Brain microvascular endothelial cell (primary cell): ENCODE measurements around the gene INPP5D.

ENCODE experiments used
- DNase-seq: peaks from one replicate; pipeline ENCODE4 v3.0.0-alpha.2; 2020
- H3K27ac ChIP-seq: fragments of 250-450 bp; sonication (Bioruptor Pico); 2 replicates; pipeline ENCODE4 v1.5.1; 2020; ENCODE audit warnings: mild to moderate bottlenecking, moderate library complexity
- H3K27me3 ChIP-seq: fragments of 250-450 bp; sonication (Bioruptor Pico); replicated peaks from 2 replicates; pipeline ENCODE4 v1.5.1; 2020; ENCODE audit warnings: mild to moderate bottlenecking
- H3K36me3 ChIP-seq: fragments of 250-450 bp; sonication (Bioruptor Pico); replicated peaks from 2 replicates; pipeline ENCODE4 v1.5.1; 2020; ENCODE audit warnings: mild to moderate bottlenecking
- H3K4me3 ChIP-seq: 2 replicates; pipeline ENCODE4 v1.5.1; 2011; ENCODE audit warnings: low read depth, mild to moderate bottlenecking, control low read depth, low read length, moderate library complexity
- in situ Hi-C: cut with HindIII; loops from 2 replicates; pipeline ENCODE4 v1.10.0; 2017; ENCODE audit warnings: low sequenced_read_pairs, low pct_ligation_motif_present
- TF ChIP-seq, protein P1 (sequence below): IDR thresholded peaks from 2 replicates; pipeline ENCODE4 v1.5.1; 2011; ENCODE audit warnings: low read depth, mild to moderate bottlenecking, moderate library complexity, low read length, control low read depth, inconsistent platforms; ENCODE audit errors: missing control alignments

Gene INPP5D

DNA sequence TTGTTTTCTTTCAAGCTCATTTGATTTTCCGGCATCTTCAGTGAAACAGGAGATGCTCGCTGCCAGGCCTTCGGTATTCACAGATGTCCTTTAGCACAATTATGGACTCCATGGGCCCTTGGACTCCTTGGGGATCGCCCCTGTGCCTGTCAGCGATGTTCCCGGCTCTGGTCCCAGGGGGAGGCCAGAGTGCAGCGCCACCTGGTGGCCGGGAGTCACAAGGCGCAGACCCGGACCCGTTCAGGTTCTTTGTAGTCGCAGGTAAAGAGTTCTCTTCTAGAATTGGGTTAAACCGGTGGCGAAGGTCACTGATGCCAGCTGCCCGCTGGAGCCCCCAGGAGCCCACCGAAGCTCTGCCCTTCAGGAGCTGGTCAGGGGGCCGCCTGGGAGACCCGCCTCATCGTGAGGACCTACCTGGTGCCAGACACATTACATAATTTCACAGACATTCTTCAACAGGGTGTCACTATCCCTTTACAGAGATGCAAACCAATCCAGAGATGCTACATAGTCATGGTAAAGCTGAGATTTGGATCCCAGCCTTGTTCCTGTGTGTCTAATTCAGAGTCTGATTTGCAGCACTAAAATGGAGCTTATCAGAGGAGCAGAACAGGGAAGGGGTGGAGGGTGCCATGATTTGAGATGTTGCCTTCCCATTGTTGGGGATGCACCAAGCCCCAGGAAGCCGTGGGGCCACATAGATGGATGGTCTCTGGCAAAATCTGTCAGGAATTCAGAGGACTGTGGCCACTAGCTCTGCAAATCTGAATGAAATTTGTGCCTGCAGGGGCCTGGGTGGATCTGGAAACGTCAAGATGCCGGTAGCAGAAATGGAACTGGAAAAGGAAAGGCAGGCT lies 6.0 kb upstream of the INPP5D start:
- peak; percentile 38 for DNase-seq
- peaks cover 3% of the 10 kb centered on the region for H3K27me3 ChIP-seq
- in situ Hi-C loops: no loop called here
- no peak overlapping the region for H3K4me3 ChIP-seq
- TF ChIP-seq, protein P1, sequence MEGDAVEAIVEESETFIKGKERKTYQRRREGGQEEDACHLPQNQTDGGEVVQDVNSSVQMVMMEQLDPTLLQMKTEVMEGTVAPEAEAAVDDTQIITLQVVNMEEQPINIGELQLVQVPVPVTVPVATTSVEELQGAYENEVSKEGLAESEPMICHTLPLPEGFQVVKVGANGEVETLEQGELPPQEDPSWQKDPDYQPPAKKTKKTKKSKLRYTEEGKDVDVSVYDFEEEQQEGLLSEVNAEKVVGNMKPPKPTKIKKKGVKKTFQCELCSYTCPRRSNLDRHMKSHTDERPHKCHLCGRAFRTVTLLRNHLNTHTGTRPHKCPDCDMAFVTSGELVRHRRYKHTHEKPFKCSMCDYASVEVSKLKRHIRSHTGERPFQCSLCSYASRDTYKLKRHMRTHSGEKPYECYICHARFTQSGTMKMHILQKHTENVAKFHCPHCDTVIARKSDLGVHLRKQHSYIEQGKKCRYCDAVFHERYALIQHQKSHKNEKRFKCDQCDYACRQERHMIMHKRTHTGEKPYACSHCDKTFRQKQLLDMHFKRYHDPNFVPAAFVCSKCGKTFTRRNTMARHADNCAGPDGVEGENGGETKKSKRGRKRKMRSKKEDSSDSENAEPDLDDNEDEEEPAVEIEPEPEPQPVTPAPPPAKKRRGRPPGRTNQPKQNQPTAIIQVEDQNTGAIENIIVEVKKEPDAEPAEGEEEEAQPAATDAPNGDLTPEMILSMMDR: peak; percentile 99
- no peaks in the 10 kb centered on the region for H3K36me3 ChIP-seq
- no peak overlapping the region for H3K27ac ChIP-seq

DNA sequence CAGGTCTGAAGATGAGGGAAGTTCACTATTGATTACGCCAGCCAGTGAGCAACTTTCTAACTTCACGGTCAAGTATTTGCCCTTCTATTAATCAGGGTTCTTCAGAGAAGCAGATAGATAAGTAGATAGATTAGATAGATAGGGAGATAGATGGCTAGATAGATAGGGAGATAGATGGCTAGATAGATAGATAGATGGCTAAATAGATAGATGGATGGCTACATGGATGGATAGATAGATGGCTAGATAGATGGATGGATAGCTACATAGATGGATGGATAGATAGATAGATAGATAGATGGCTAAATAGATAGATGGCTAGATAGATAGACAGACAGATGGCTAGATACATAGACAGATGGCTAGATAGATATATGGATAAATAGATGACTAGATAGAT lies 4.8 kb upstream of the INPP5D start:
- Histone ChIP-seq H3K36me3 (no peaks in the 10 kb centered on the region), H3K4me3 (no peak overlapping the region), H3K27me3 (peaks cover 3% of the 10 kb centered on the region), H3K27ac (no peak overlapping the region)
- DNase-seq: no peak
- TF ChIP-seq, protein P1: no peak
- in situ Hi-C loops: no loop called here

DNA sequence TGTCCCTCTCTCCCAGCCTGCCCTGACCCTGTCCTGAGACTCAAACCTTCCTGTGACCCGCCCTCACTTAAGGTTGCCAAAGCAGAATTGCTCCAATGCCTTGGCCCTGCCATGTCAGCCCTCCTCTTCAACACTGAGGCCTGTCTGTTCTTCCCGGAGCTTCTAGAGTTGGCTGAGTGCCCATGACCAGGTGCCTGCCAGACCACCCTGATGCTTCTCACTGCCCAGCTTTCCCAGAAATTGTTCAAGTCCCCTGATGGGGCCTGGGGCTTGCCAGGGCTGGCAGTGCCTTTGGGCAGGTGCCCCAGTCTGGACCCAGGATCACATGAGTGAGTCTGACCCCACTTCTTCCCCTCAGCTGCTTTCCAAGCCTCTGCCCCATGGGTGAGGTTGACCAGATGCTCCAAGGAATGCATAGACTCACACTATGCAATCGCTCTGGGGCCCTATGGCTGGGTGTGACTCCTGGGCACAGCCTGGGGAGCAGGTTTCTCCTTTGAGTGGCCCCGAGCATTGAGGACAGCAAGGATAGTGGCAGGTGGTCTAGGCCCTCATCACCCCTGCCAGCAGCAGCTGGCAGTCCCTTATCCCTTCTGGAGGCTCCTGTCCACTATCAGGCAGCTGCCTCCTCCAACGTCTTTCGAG lies 3.1 kb upstream of the INPP5D start:
- in situ Hi-C loops: no loop called here
- no peak for DNase-seq
- TF ChIP-seq, protein P1: no peak
- Histone ChIP-seq H3K27me3 (peaks cover 3% of the 10 kb centered on the region), H3K4me3 (no peak overlapping the region), H3K36me3 (no peaks in the 10 kb centered on the region), H3K27ac (no peak overlapping the region)

DNA sequence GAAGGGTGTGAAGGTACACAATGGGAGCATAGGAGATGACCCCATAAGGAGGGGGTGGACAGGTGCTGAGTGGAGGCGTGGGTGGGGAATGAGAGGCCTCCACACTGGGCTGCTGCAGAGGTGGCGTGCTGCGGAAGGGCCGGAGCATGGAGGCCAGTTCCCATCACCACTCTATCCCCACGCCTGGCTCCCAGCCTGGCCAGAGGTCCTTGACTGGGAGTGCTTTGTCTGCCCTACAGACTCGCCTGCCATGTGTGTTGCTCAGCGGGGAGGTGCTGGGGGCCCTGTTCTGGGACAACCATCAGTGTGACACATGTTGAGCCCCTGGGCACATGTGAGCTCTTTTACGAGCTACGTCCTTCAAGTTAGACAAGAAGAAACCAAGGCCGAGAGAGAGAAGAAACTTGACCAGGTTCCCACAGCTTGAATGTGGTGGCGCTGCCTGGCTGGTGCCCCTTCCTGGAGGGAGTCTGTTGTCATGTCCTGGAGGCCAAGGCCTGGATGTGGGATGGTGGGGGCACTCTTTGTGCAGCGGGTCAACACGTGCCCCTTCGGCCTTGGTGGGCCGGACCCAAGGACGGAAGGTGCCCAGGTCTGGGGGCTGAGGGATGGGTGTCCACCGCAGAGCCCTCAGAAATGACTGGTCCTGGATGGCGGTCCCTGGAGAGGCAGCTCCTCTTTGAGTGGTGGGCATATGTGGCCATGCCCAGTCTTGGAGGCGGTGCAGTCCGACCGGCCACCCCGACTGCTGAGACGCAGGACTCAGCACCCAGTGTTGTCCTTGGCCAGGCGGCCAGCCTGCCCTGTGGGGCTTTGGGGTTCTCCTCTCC lies 1.2 kb upstream of the INPP5D start:
- Histone ChIP-seq H3K4me3 (no peak overlapping the region), H3K36me3 (no peaks in the 10 kb centered on the region), H3K27ac (no peak overlapping the region), H3K27me3 (peaks cover 3% of the 10 kb centered on the region)
- TF ChIP-seq, protein P1: no peak
- in situ Hi-C loops: no loop called here
- no peak for DNase-seq

DNA sequence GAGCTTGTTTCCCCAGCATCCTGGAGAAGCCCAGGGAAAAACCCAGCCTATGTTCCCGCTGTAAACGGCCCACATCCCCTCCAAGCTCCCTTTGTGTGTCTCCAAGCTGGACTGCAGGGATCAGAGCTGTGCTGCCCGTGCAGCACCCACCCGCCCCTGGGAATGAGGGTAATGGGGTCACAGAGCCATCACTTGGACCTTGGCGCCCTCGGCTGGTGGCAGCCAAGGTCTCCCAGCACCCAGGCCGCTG lies 670 bp upstream of the INPP5D start:
- H3K27ac ChIP-seq: no peak overlapping the region
- no peak overlapping the region for H3K4me3 ChIP-seq
- in situ Hi-C loops: no loop called here
- H3K27me3 ChIP-seq: no peaks in the 10 kb centered on the region
- no peak for DNase-seq
- no peaks in the 10 kb centered on the region for H3K36me3 ChIP-seq
- TF ChIP-seq, protein P1: no peak
